H1 (cell line): ENCODE measurements around the gene CC2D2A. TPM values are rescaled to one million over a fixed set of nuclear protein-coding genes. Genes with fewer than 3 reads are reported as not detected.

Source experiments
- CTCF ChIA-PET: fragments of 300-600 bp; sonication (Branson Sonifier 250); formaldehyde crosslinking; loops from one replicate; lab custom pipeline; 2021; ENCODE audit not compliant: partially characterized antibody; lab: Charles Lee
- POLR2A ChIA-PET: fragments of 300-600 bp; sonication (Branson Sonifier 250); formaldehyde crosslinking; loops from one replicate; lab custom pipeline; 2021; ENCODE audit warnings: inconsistent platforms; ENCODE audit not compliant: partially characterized antibody; lab: Charles Lee
- DNase-seq, 2 experiments: peaks; one replicate each; pipeline versions ENCODE4 v3.0.0 to v3.0.0-alpha.2; 2010 to 2022; ENCODE audit warnings: low spot score in 2 of 2, low read depth in 1 of 2, mixed read lengths in 1 of 2
- FAIRE-seq: peaks from 2 replicates; lab custom pipeline; 2011; peaks lifted over from hg19 to GRCh38; lab: Jason Lieb, UNC
- H2AFZ ChIP-seq: 2 replicates; pipeline ENCODE4 v1.8.1; 2012; ENCODE audit warnings: low read length, inconsistent platforms
- H2AK5ac ChIP-seq: 2 replicates; pipeline ENCODE4 v1.6.1; 2013; ENCODE audit warnings: low read depth, low read length
- H2BK120ac ChIP-seq: replicated peaks from 2 replicates; pipeline ENCODE3; 2013; ENCODE audit warnings: low read depth, low read length, inconsistent platforms
- H2BK12ac ChIP-seq: 2 replicates; pipeline ENCODE4 v1.6.1; 2013; ENCODE audit warnings: low read depth, low read length
- H2BK15ac ChIP-seq: 2 replicates; pipeline ENCODE4 v1.6.1; 2013; ENCODE audit warnings: low read length
- H2BK20ac ChIP-seq: 2 replicates; pipeline ENCODE4 v1.6.1; 2013; ENCODE audit warnings: low read length
- H2BK5ac ChIP-seq: 2 replicates; pipeline ENCODE4 v1.6.1; 2013; ENCODE audit warnings: low read depth, low read length
- H3K14ac ChIP-seq: 2 replicates; pipeline ENCODE4 v1.6.1; 2013; ENCODE audit warnings: inconsistent platforms; ENCODE audit not compliant: insufficient read length
- H3K18ac ChIP-seq: 2 replicates; pipeline ENCODE4 v1.6.1; 2013; ENCODE audit warnings: low read length; ENCODE audit errors: extremely low read depth
- H3K23ac ChIP-seq: 2 replicates; pipeline ENCODE4 v1.6.1; 2013; ENCODE audit warnings: inconsistent platforms; ENCODE audit not compliant: insufficient read length
- H3K23me2 ChIP-seq: 2 replicates; pipeline ENCODE4 v1.6.1; 2013; ENCODE audit warnings: low read depth, low read length
- H3K27ac ChIP-seq: 2 replicates; pipeline ENCODE4 v1.6.1; 2011; ENCODE audit warnings: low read depth, low read length, inconsistent platforms
- H3K27me3 ChIP-seq, 4 experiments: replicated peaks in 1 of 4; 1 replicate in 1 of 4; 2 replicates in 3 of 4; pipeline versions ENCODE4 v1.6.1 to v1.8.1; 2011 to 2013; ENCODE audit warnings: low read length in 3 of 4, mild to moderate bottlenecking in 3 of 4, inconsistent platforms in 2 of 4, mixed read lengths in 2 of 4, moderate library complexity in 1 of 4; ENCODE audit not compliant: control insufficient read depth in 3 of 4, insufficient read depth in 3 of 4; ENCODE audit errors: extremely low read depth in 1 of 4
- H3K36me3 ChIP-seq, 4 experiments: 2 replicates each; pipeline versions ENCODE4 v1.6.1 to v1.8.1; 2011 to 2013; ENCODE audit warnings: mild to moderate bottlenecking in 4 of 4, low read length in 3 of 4, moderate library complexity in 2 of 4, control low read depth in 1 of 4, inconsistent platforms in 1 of 4; ENCODE audit not compliant: insufficient read depth in 4 of 4, control insufficient read depth in 2 of 4
- H3K4ac ChIP-seq: replicated peaks from 2 replicates; pipeline ENCODE3; 2013; ENCODE audit warnings: low read length, low read depth, mixed read lengths, inconsistent platforms; ENCODE audit not compliant: insufficient read length
- H3K4me1 ChIP-seq, 4 experiments: replicated peaks in 1 of 4; 1 replicate in 1 of 4; 2 replicates in 3 of 4; pipeline versions ENCODE4 v1.6.1 to v1.8.1; 2011 to 2013; ENCODE audit warnings: low read length in 3 of 4, inconsistent platforms in 2 of 4, mixed read lengths in 1 of 4; ENCODE audit not compliant: insufficient read depth in 4 of 4, control insufficient read depth in 3 of 4
- H3K4me2 ChIP-seq, 2 experiments: 2 replicates each; pipeline versions ENCODE4 v1.6.1 to v1.8.1; 2011 to 2013; ENCODE audit warnings: low read depth in 2 of 2, low read length in 2 of 2, control low read depth in 1 of 2, inconsistent platforms in 1 of 2, mild to moderate bottlenecking in 1 of 2; ENCODE audit not compliant: insufficient read depth in 1 of 2
- H3K4me3 ChIP-seq, 4 experiments: fragments of 200-600, 300-600 bp in 1 of 4; sonication (generic), shearing (Covaris generic), sonication (Bioruptor Twin) in 1 of 4; 2 replicates each; pipeline versions ENCODE4 v1.5.1 to v1.8.1; 2011 to 2016; ENCODE audit warnings: low read length in 4 of 4, low read depth in 3 of 4, control low read depth in 2 of 4, inconsistent platforms in 2 of 4, mild to moderate bottlenecking in 2 of 4, mixed read lengths in 1 of 4, moderate library complexity in 1 of 4; ENCODE audit not compliant: insufficient read depth in 2 of 4; ENCODE audit errors: extremely low read depth in 1 of 4
- H3K56ac ChIP-seq: replicated peaks from 2 replicates; pipeline ENCODE3; 2013; ENCODE audit warnings: low read depth, mild to moderate bottlenecking, mixed read lengths, low read length, inconsistent platforms; ENCODE audit not compliant: insufficient read length
- H3K79me1 ChIP-seq: 2 replicates; pipeline ENCODE4 v1.6.1; 2013; ENCODE audit warnings: low read depth, low read length, control low read depth
- H3K79me2 ChIP-seq, 2 experiments: 2 replicates each; pipeline versions ENCODE4 v1.6.1 to v1.8.1; 2012 to 2013; ENCODE audit warnings: low read length in 2 of 2, mild to moderate bottlenecking in 2 of 2, inconsistent platforms in 1 of 2; ENCODE audit not compliant: insufficient read depth in 2 of 2, control insufficient read depth in 1 of 2
- H3K9ac ChIP-seq, 4 experiments: replicated peaks in 1 of 4; 1 replicate in 1 of 4; 2 replicates in 3 of 4; pipeline versions ENCODE4 v1.6.1 to v1.8.1; 2011 to 2013; ENCODE audit warnings: low read depth in 3 of 4, low read length in 3 of 4, control low read depth in 2 of 4, mild to moderate bottlenecking in 2 of 4, moderate library complexity in 2 of 4, inconsistent platforms in 1 of 4; ENCODE audit errors: extremely low read depth in 1 of 4
- H3K9me3 ChIP-seq, 2 experiments: 2 replicates each; pipeline versions ENCODE4 v1.6.1 to v1.8.1; 2012 to 2013; ENCODE audit warnings: mild to moderate bottlenecking in 2 of 2, moderate library complexity in 2 of 2, control low read depth in 1 of 2, inconsistent platforms in 1 of 2, low read depth in 1 of 2, low read length in 1 of 2, mixed read lengths in 1 of 2; ENCODE audit not compliant: insufficient read depth in 2 of 2
- H4K20me1 ChIP-seq, 2 experiments: replicated peaks in 1 of 2; 2 replicates each; pipeline versions ENCODE3 to v1.8.1; 2011 to 2013; ENCODE audit warnings: inconsistent platforms in 2 of 2, low read length in 2 of 2, mild to moderate bottlenecking in 1 of 2; ENCODE audit not compliant: insufficient read depth in 2 of 2, control insufficient read depth in 1 of 2
- H4K5ac ChIP-seq: 2 replicates; pipeline ENCODE4 v1.6.1; 2013; ENCODE audit warnings: low read length, low read depth, mixed read lengths, inconsistent platforms; ENCODE audit not compliant: insufficient read length
- H4K8ac ChIP-seq: 2 replicates; pipeline ENCODE4 v1.8.0; 2013; ENCODE audit warnings: mild to moderate bottlenecking, moderate library complexity, low read length, inconsistent platforms; ENCODE audit not compliant: insufficient read depth; ENCODE audit errors: extremely low read depth
- H4K91ac ChIP-seq: replicated peaks from 2 replicates; pipeline ENCODE3; 2013; ENCODE audit warnings: low read length, mixed read lengths, inconsistent platforms; ENCODE audit not compliant: insufficient read length
- BCL11A ChIP-seq, 2 experiments: IDR thresholded peaks; one replicate each; pipeline ENCODE4 v1.6.1; 2011; ENCODE audit warnings: low read depth in 2 of 2, low read length in 2 of 2, mild to moderate bottlenecking in 2 of 2
- CBX5 ChIP-seq: fragments of 300-800, 300-1000 bp; sonication (generic); IDR thresholded peaks from 2 replicates; pipeline ENCODE4 v1.7.1; 2016; ENCODE audit warnings: antibody characterized with exemption, low read length, low read depth
- CHD1 ChIP-seq: IDR thresholded peaks from 2 replicates; pipeline ENCODE4 v1.6.1; 2012; ENCODE audit warnings: low read depth, low read length, improper control_type of control experiment
- CHD2 ChIP-seq: IDR thresholded peaks from 2 replicates; pipeline ENCODE4 v1.6.1; 2012; ENCODE audit warnings: low read length, improper control_type of control experiment
- EGR1 ChIP-seq: IDR thresholded peaks from 2 replicates; pipeline ENCODE4 v1.6.1; 2011; ENCODE audit warnings: low read depth, low read length, borderline replicate concordance
- EP300 ChIP-seq, 2 experiments: IDR thresholded peaks; 1 replicate in 1 of 2; 2 replicates in 1 of 2; pipeline ENCODE4 v1.6.1; 2011 to 2012; ENCODE audit warnings: low read depth in 2 of 2, low read length in 2 of 2, mild to moderate bottlenecking in 2 of 2, borderline replicate concordance in 1 of 2, inconsistent platforms in 1 of 2, moderate library complexity in 1 of 2
- KDM1A ChIP-seq: fragments of 200-600, 300-600 bp; sonication (generic); IDR thresholded peaks from 2 replicates; pipeline ENCODE4 v1.7.1; 2016; ENCODE audit warnings: mild to moderate bottlenecking, low read length, borderline replicate concordance
- KDM5A ChIP-seq: fragments of 200-600 bp; IDR thresholded peaks from 2 replicates; pipeline ENCODE4 v1.7.1; 2012; ENCODE audit warnings: mild to moderate bottlenecking, low read length, inconsistent platforms, mixed read lengths
- MAX ChIP-seq: IDR thresholded peaks from 2 replicates; pipeline ENCODE4 v1.6.1; 2012; ENCODE audit warnings: inconsistent platforms
- PHF8 ChIP-seq: fragments of 200-600 bp; sonication (generic); conservative IDR thresholded peaks from 2 replicates; pipeline ENCODE4 v1.7.1; 2012; ENCODE audit warnings: low read depth, mild to moderate bottlenecking, inconsistent platforms, low read length, moderate library complexity
- RXRA ChIP-seq: IDR thresholded peaks from 2 replicates; pipeline ENCODE4 v1.6.1; 2011; ENCODE audit warnings: low read depth, mild to moderate bottlenecking, low read length, moderate library complexity; ENCODE audit not compliant: insufficient read depth
- SIN3A ChIP-seq, 2 experiments: IDR thresholded peaks in 1 of 2; conservative IDR thresholded peaks in 1 of 2; 2 replicates each; pipeline ENCODE4 v1.6.1; 2011 to 2012; ENCODE audit warnings: low read length in 2 of 2, improper control_type of control experiment in 1 of 2, low read depth in 1 of 2, mild to moderate bottlenecking in 1 of 2
- SIRT6 ChIP-seq: IDR thresholded peaks from one replicate; pipeline ENCODE4 v1.7.1; 2012; ENCODE audit warnings: low read length, inconsistent platforms
- SP1 ChIP-seq: IDR thresholded peaks from 2 replicates; pipeline ENCODE4 v1.6.1; 2011; ENCODE audit warnings: low read depth, low read length
- SP4 ChIP-seq: IDR thresholded peaks from 2 replicates; pipeline ENCODE4 v1.6.1; 2012; ENCODE audit warnings: low read length, inconsistent platforms
- ZNF274 ChIP-seq: IDR thresholded peaks from 2 replicates; pipeline ENCODE4 v1.7.0; 2012; ENCODE audit warnings: low read length, borderline replicate concordance; ENCODE audit errors: extremely low read depth
- WGBS, 2 experiments: shearing (Covaris generic) in 1 of 2; methylation state at CpG; one replicate each; pipeline versions ENCODE4 v1.1.6 to v1.1.7; 2013 to 2015; ENCODE audit warnings: low lambda C conversion rate in 2 of 2, mixed read lengths in 2 of 2, inconsistent platforms in 1 of 2, low coverage in 1 of 2, missing lambda C conversion rate in 1 of 2; ENCODE audit not compliant: insufficient replicate concordance in 2 of 2, insufficient coverage in 1 of 2, insufficient read length in 1 of 2; ENCODE audit errors: extremely low coverage in 1 of 2, missing lambda C conversion rate in 1 of 2; 5-methylcytosine and 5-hydroxymethylcytosine counted together
- polyA plus RNA-seq, 7 experiments: library from polyadenylated mRNA; depleted of rRNA in 3 of 7; stranded (reverse) in 5 of 7; unstranded in 2 of 7; fragments of >200 nt in 5 of 7; fragments of 200-250 nt in 2 of 7; gene quantifications; 1 replicate in 5 of 7; 2 replicates in 1 of 7; 4 replicates in 1 of 7; pipeline versions ENCODE4 v1.2.1 to v1.2.3, GENCODE V29; 2011 to 2013; ENCODE audit warnings: missing spikeins in 2 of 7, mixed read lengths in 2 of 7
- total RNA-seq: library from RNA; stranded (reverse); fragmentation: NEBNext Ultra II Directional; extraction: Animal tissue kit (Norgen Biotek cat#: 25700); gene quantifications from 2 replicates; pipeline ENCODE4 v1.2.1, GENCODE V29; 2021

The CC2D2A gene
- total and polyA plus RNA-seq, 2 of the 8 experiments (the other 6 are each of a cell fraction or from before 2014, with no cell fraction given), result 11.0 to 12.2 TPM

- CTCF ChIA-PET, result no interaction called here
- TF ChIP-seq BCL11A (IDR thresholded peaks at IDR 0.05; ENCODE audit: low read depth in 2 of 2, low read length in 2 of 2) (no peak), KDM5A (no peak), SP4 (no peak), PHF8 (no peak), CHD2 (no peak), MAX (no peak), SIRT6 (no peak), SP1 (no peak), ZNF274 (no peak), EGR1 (no peak), RXRA (no peak), CBX5 (no peak), EP300 (IDR thresholded peaks at IDR 0.05; ENCODE audit: borderline replicate concordance in 1 of 2, low read depth in 2 of 2, low read length in 2 of 2) (no peak), KDM1A (no peak), SIN3A (conservative IDR thresholded peaks at IDR 0.05 in 1 of 2, IDR thresholded peaks at IDR 0.05 in 1 of 2; ENCODE audit: low read depth in 1 of 2, low read length in 2 of 2) (no peak), CHD1 (no peak)
Measured at GRCh38 chr4:15428611-15429010, 41.1 kb upstream of the CC2D2A start.

More at GRCh38 chr4:15428611-15429010, 41.1 kb upstream of the CC2D2A start:
- H4K20me1 ChIP-seq, result no peaks in the 10 kb centered on the region
- H3K18ac ChIP-seq, result no peak overlapping the region
- no peaks in the 10 kb centered on the region for H3K36me3 ChIP-seq
- H3K23ac ChIP-seq, result no peak overlapping the region
- H3K4me2 ChIP-seq, result no peak overlapping the region
- H2AFZ ChIP-seq, result peak overlapping the region; percentile 73; the same call in 1 of the 2 replicates
- no peaks in the 10 kb centered on the region for H3K9me3 ChIP-seq
- H3K27me3 ChIP-seq, result no peaks in the 10 kb centered on the region
- H3K4me3 ChIP-seq, result no peak overlapping the region
- H3K27ac ChIP-seq, result no peak overlapping the region
- no peak overlapping the region for H2BK15ac ChIP-seq
- H4K8ac ChIP-seq, result no peak overlapping the region
- FAIRE-seq (no peak), DNase-seq (no peak)
- WGBS, 2 experiments, result 84% methylated on average over 1 of the region's 1 CpG; no CpG with 5 or more reads in 1 of the 2 experiments
- no peak overlapping the region for H2BK120ac ChIP-seq
- no peak overlapping the region for H2BK5ac ChIP-seq
- no peaks in the 10 kb centered on the region for H3K79me2 ChIP-seq
- H3K79me1 ChIP-seq, result no peaks in the 10 kb centered on the region
- H3K4ac ChIP-seq, result no peak overlapping the region
- H2BK20ac ChIP-seq, result no peak overlapping the region
- POLR2A ChIA-PET, result no interaction called here
- H3K56ac ChIP-seq, result no peak overlapping the region
- no peak overlapping the region for H3K9ac ChIP-seq
- H4K91ac ChIP-seq, result no peak overlapping the region
- H4K5ac ChIP-seq, result no peak overlapping the region
- H3K14ac ChIP-seq, result no peak overlapping the region
- H2BK12ac ChIP-seq, result no peak overlapping the region
- no peaks in the 10 kb centered on the region for H3K4me1 ChIP-seq
- no peak overlapping the region for H2AK5ac ChIP-seq
- H3K23me2 ChIP-seq, result no peaks in the 10 kb centered on the region
